ENCODE measurements around the gene CDADC1.

DNA sequence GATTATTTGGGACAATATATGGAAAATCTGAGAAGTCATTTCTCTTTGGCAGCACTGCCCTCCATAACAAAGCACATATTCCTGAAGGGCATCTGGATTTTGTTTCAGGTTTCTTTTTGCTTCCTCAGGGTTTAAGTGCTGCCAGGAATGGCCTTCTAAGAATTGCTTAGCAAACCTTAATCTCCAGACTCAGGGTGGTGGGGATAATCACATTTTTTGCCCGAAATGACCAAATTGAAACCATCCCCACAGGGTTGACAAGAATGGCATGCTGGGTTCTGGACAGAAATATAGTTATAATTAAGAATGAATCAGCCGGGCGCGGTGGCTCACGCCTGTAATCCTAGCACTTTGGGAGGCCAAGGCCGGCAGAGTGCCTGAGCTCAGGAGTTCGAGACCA lies 6.4 kb upstream of the CDADC1 start:
- no peak for TF ChIP-seq POLR2AphosphoS5 (IDR thresholded peaks at IDR 0.05; ENCODE audit: insufficient read depth in 1 of 2, low read depth in 1 of 2)
- TF ChIP-seq, protein P1, sequence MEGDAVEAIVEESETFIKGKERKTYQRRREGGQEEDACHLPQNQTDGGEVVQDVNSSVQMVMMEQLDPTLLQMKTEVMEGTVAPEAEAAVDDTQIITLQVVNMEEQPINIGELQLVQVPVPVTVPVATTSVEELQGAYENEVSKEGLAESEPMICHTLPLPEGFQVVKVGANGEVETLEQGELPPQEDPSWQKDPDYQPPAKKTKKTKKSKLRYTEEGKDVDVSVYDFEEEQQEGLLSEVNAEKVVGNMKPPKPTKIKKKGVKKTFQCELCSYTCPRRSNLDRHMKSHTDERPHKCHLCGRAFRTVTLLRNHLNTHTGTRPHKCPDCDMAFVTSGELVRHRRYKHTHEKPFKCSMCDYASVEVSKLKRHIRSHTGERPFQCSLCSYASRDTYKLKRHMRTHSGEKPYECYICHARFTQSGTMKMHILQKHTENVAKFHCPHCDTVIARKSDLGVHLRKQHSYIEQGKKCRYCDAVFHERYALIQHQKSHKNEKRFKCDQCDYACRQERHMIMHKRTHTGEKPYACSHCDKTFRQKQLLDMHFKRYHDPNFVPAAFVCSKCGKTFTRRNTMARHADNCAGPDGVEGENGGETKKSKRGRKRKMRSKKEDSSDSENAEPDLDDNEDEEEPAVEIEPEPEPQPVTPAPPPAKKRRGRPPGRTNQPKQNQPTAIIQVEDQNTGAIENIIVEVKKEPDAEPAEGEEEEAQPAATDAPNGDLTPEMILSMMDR (IDR thresholded peaks at IDR 0.05): no peak

All from vagina (tissue), 2 donors.